H1 (cell line): ENCODE measurements around the gene NSA2. TPM values are rescaled to one million over a fixed set of nuclear protein-coding genes. Genes with fewer than 3 reads are reported as not detected.

ENCODE experiments used
- CTCF ChIA-PET: fragments of 300-600 bp; sonication (Branson Sonifier 250); formaldehyde crosslinking; loops from one replicate; lab custom pipeline; 2021; ENCODE audit not compliant: partially characterized antibody; lab: Charles Lee
- POLR2A ChIA-PET: fragments of 300-600 bp; sonication (Branson Sonifier 250); formaldehyde crosslinking; loops from one replicate; lab custom pipeline; 2021; ENCODE audit warnings: inconsistent platforms; ENCODE audit not compliant: partially characterized antibody; lab: Charles Lee
- DNase-seq, 2 experiments: peaks; one replicate each; pipeline versions ENCODE4 v3.0.0 to v3.0.0-alpha.2; 2010 to 2022; ENCODE audit warnings: low spot score in 2 of 2, low read depth in 1 of 2, mixed read lengths in 1 of 2
- FAIRE-seq: peaks from 2 replicates; lab custom pipeline; 2011; peaks lifted over from hg19 to GRCh38; lab: Jason Lieb, UNC
- H2AFZ ChIP-seq: 2 replicates; pipeline ENCODE4 v1.8.1; 2012; ENCODE audit warnings: low read length, inconsistent platforms
- H2AK5ac ChIP-seq: 2 replicates; pipeline ENCODE4 v1.6.1; 2013; ENCODE audit warnings: low read depth, low read length
- H2BK120ac ChIP-seq: replicated peaks from 2 replicates; pipeline ENCODE3; 2013; ENCODE audit warnings: low read depth, low read length, inconsistent platforms
- H2BK12ac ChIP-seq: 2 replicates; pipeline ENCODE4 v1.6.1; 2013; ENCODE audit warnings: low read depth, low read length
- H2BK15ac ChIP-seq: 2 replicates; pipeline ENCODE4 v1.6.1; 2013; ENCODE audit warnings: low read length
- H2BK20ac ChIP-seq: 2 replicates; pipeline ENCODE4 v1.6.1; 2013; ENCODE audit warnings: low read length
- H2BK5ac ChIP-seq: 2 replicates; pipeline ENCODE4 v1.6.1; 2013; ENCODE audit warnings: low read depth, low read length
- H3K14ac ChIP-seq: 2 replicates; pipeline ENCODE4 v1.6.1; 2013; ENCODE audit warnings: inconsistent platforms; ENCODE audit not compliant: insufficient read length
- H3K18ac ChIP-seq: 2 replicates; pipeline ENCODE4 v1.6.1; 2013; ENCODE audit warnings: low read length; ENCODE audit errors: extremely low read depth
- H3K23ac ChIP-seq: 2 replicates; pipeline ENCODE4 v1.6.1; 2013; ENCODE audit warnings: inconsistent platforms; ENCODE audit not compliant: insufficient read length
- H3K23me2 ChIP-seq: 2 replicates; pipeline ENCODE4 v1.6.1; 2013; ENCODE audit warnings: low read depth, low read length
- H3K27ac ChIP-seq: 2 replicates; pipeline ENCODE4 v1.6.1; 2011; ENCODE audit warnings: low read depth, low read length, inconsistent platforms
- H3K27me3 ChIP-seq, 4 experiments: replicated peaks in 1 of 4; 1 replicate in 1 of 4; 2 replicates in 3 of 4; pipeline versions ENCODE4 v1.6.1 to v1.8.1; 2011 to 2013; ENCODE audit warnings: low read length in 3 of 4, mild to moderate bottlenecking in 3 of 4, inconsistent platforms in 2 of 4, mixed read lengths in 2 of 4, moderate library complexity in 1 of 4; ENCODE audit not compliant: control insufficient read depth in 3 of 4, insufficient read depth in 3 of 4; ENCODE audit errors: extremely low read depth in 1 of 4
- H3K36me3 ChIP-seq, 4 experiments: 2 replicates each; pipeline versions ENCODE4 v1.6.1 to v1.8.1; 2011 to 2013; ENCODE audit warnings: mild to moderate bottlenecking in 4 of 4, low read length in 3 of 4, moderate library complexity in 2 of 4, control low read depth in 1 of 4, inconsistent platforms in 1 of 4; ENCODE audit not compliant: insufficient read depth in 4 of 4, control insufficient read depth in 2 of 4
- H3K4ac ChIP-seq: replicated peaks from 2 replicates; pipeline ENCODE3; 2013; ENCODE audit warnings: low read length, low read depth, mixed read lengths, inconsistent platforms; ENCODE audit not compliant: insufficient read length
- H3K4me1 ChIP-seq, 4 experiments: replicated peaks in 1 of 4; 1 replicate in 1 of 4; 2 replicates in 3 of 4; pipeline versions ENCODE4 v1.6.1 to v1.8.1; 2011 to 2013; ENCODE audit warnings: low read length in 3 of 4, inconsistent platforms in 2 of 4, mixed read lengths in 1 of 4; ENCODE audit not compliant: insufficient read depth in 4 of 4, control insufficient read depth in 3 of 4
- H3K4me2 ChIP-seq, 2 experiments: 2 replicates each; pipeline versions ENCODE4 v1.6.1 to v1.8.1; 2011 to 2013; ENCODE audit warnings: low read depth in 2 of 2, low read length in 2 of 2, control low read depth in 1 of 2, inconsistent platforms in 1 of 2, mild to moderate bottlenecking in 1 of 2; ENCODE audit not compliant: insufficient read depth in 1 of 2
- H3K4me3 ChIP-seq, 4 experiments: fragments of 200-600, 300-600 bp in 1 of 4; sonication (generic), shearing (Covaris generic), sonication (Bioruptor Twin) in 1 of 4; 2 replicates each; pipeline versions ENCODE4 v1.5.1 to v1.8.1; 2011 to 2016; ENCODE audit warnings: low read length in 4 of 4, low read depth in 3 of 4, control low read depth in 2 of 4, inconsistent platforms in 2 of 4, mild to moderate bottlenecking in 2 of 4, mixed read lengths in 1 of 4, moderate library complexity in 1 of 4; ENCODE audit not compliant: insufficient read depth in 2 of 4; ENCODE audit errors: extremely low read depth in 1 of 4
- H3K56ac ChIP-seq: replicated peaks from 2 replicates; pipeline ENCODE3; 2013; ENCODE audit warnings: low read depth, mild to moderate bottlenecking, mixed read lengths, low read length, inconsistent platforms; ENCODE audit not compliant: insufficient read length
- H3K79me1 ChIP-seq: 2 replicates; pipeline ENCODE4 v1.6.1; 2013; ENCODE audit warnings: low read depth, low read length, control low read depth
- H3K79me2 ChIP-seq, 2 experiments: 2 replicates each; pipeline versions ENCODE4 v1.6.1 to v1.8.1; 2012 to 2013; ENCODE audit warnings: low read length in 2 of 2, mild to moderate bottlenecking in 2 of 2, inconsistent platforms in 1 of 2; ENCODE audit not compliant: insufficient read depth in 2 of 2, control insufficient read depth in 1 of 2
- H3K9ac ChIP-seq, 4 experiments: replicated peaks in 1 of 4; 1 replicate in 1 of 4; 2 replicates in 3 of 4; pipeline versions ENCODE4 v1.6.1 to v1.8.1; 2011 to 2013; ENCODE audit warnings: low read depth in 3 of 4, low read length in 3 of 4, control low read depth in 2 of 4, mild to moderate bottlenecking in 2 of 4, moderate library complexity in 2 of 4, inconsistent platforms in 1 of 4; ENCODE audit errors: extremely low read depth in 1 of 4
- H3K9me3 ChIP-seq, 2 experiments: 2 replicates each; pipeline versions ENCODE4 v1.6.1 to v1.8.1; 2012 to 2013; ENCODE audit warnings: mild to moderate bottlenecking in 2 of 2, moderate library complexity in 2 of 2, control low read depth in 1 of 2, inconsistent platforms in 1 of 2, low read depth in 1 of 2, low read length in 1 of 2, mixed read lengths in 1 of 2; ENCODE audit not compliant: insufficient read depth in 2 of 2
- H4K20me1 ChIP-seq, 2 experiments: replicated peaks in 1 of 2; 2 replicates each; pipeline versions ENCODE3 to v1.8.1; 2011 to 2013; ENCODE audit warnings: inconsistent platforms in 2 of 2, low read length in 2 of 2, mild to moderate bottlenecking in 1 of 2; ENCODE audit not compliant: insufficient read depth in 2 of 2, control insufficient read depth in 1 of 2
- H4K5ac ChIP-seq: 2 replicates; pipeline ENCODE4 v1.6.1; 2013; ENCODE audit warnings: low read length, low read depth, mixed read lengths, inconsistent platforms; ENCODE audit not compliant: insufficient read length
- H4K8ac ChIP-seq: 2 replicates; pipeline ENCODE4 v1.8.0; 2013; ENCODE audit warnings: mild to moderate bottlenecking, moderate library complexity, low read length, inconsistent platforms; ENCODE audit not compliant: insufficient read depth; ENCODE audit errors: extremely low read depth
- H4K91ac ChIP-seq: replicated peaks from 2 replicates; pipeline ENCODE3; 2013; ENCODE audit warnings: low read length, mixed read lengths, inconsistent platforms; ENCODE audit not compliant: insufficient read length
- BACH1 ChIP-seq: IDR thresholded peaks from 2 replicates; pipeline ENCODE4 v1.6.1; 2012; ENCODE audit warnings: low read length, improper control_type of control experiment
- CBX5 ChIP-seq: fragments of 300-800, 300-1000 bp; sonication (generic); IDR thresholded peaks from 2 replicates; pipeline ENCODE4 v1.7.1; 2016; ENCODE audit warnings: antibody characterized with exemption, low read length, low read depth
- CHD2 ChIP-seq: IDR thresholded peaks from 2 replicates; pipeline ENCODE4 v1.6.1; 2012; ENCODE audit warnings: low read length, improper control_type of control experiment
- CTCF ChIP-seq, 3 experiments: IDR thresholded peaks; 1 replicate in 2 of 3; 2 replicates in 1 of 3; pipeline versions ENCODE4 v1.5.1 to v1.6.1; 2011; ENCODE audit warnings: low read length in 3 of 3, mild to moderate bottlenecking in 3 of 3, inconsistent platforms in 2 of 3, low read depth in 1 of 3, moderate library complexity in 1 of 3; ENCODE audit not compliant: insufficient read depth in 1 of 3; ENCODE audit errors: control extremely low read depth in 1 of 3
- GABPA ChIP-seq: IDR thresholded peaks from 2 replicates; pipeline ENCODE4 v1.6.1; 2011; ENCODE audit warnings: mild to moderate bottlenecking, low read length, moderate library complexity, borderline replicate concordance; ENCODE audit not compliant: insufficient read depth
- HDAC2 ChIP-seq, 2 experiments: fragments of 300-600 bp in 1 of 2; sonication (generic) in 1 of 2; IDR thresholded peaks; 2 replicates each; pipeline ENCODE4 v1.6.1; 2011 to 2012; ENCODE audit warnings: low read depth in 2 of 2, low read length in 2 of 2, mild to moderate bottlenecking in 2 of 2, moderate library complexity in 2 of 2, borderline replicate concordance in 1 of 2, inconsistent platforms in 1 of 2
- KDM1A ChIP-seq: fragments of 200-600, 300-600 bp; sonication (generic); IDR thresholded peaks from 2 replicates; pipeline ENCODE4 v1.7.1; 2016; ENCODE audit warnings: mild to moderate bottlenecking, low read length, borderline replicate concordance
- TCF12 ChIP-seq: IDR thresholded peaks from 2 replicates; pipeline ENCODE4 v1.6.1; 2011; ENCODE audit warnings: low read depth, mild to moderate bottlenecking, low read length
- WGBS, 2 experiments: shearing (Covaris generic) in 1 of 2; methylation state at CpG; one replicate each; pipeline versions ENCODE4 v1.1.6 to v1.1.7; 2013 to 2015; ENCODE audit warnings: low lambda C conversion rate in 2 of 2, mixed read lengths in 2 of 2, inconsistent platforms in 1 of 2, low coverage in 1 of 2, missing lambda C conversion rate in 1 of 2; ENCODE audit not compliant: insufficient replicate concordance in 2 of 2, insufficient coverage in 1 of 2, insufficient read length in 1 of 2; ENCODE audit errors: extremely low coverage in 1 of 2, missing lambda C conversion rate in 1 of 2; 5-methylcytosine and 5-hydroxymethylcytosine counted together
- polyA plus RNA-seq, 7 experiments: library from polyadenylated mRNA; depleted of rRNA in 3 of 7; stranded (reverse) in 5 of 7; unstranded in 2 of 7; fragments of >200 nt in 5 of 7; fragments of 200-250 nt in 2 of 7; gene quantifications; 1 replicate in 5 of 7; 2 replicates in 1 of 7; 4 replicates in 1 of 7; pipeline versions ENCODE4 v1.2.1 to v1.2.3, GENCODE V29; 2011 to 2013; ENCODE audit warnings: missing spikeins in 2 of 7, mixed read lengths in 2 of 7
- total RNA-seq: library from RNA; stranded (reverse); fragmentation: NEBNext Ultra II Directional; extraction: Animal tissue kit (Norgen Biotek cat#: 25700); gene quantifications from 2 replicates; pipeline ENCODE4 v1.2.1, GENCODE V29; 2021

NSA2 gene
- total and polyA plus RNA-seq, 2 of the 8 experiments (the other 6 are each of a cell fraction or from before 2014, with no cell fraction given) = 17.0 to 68.7 TPM

- Histone ChIP-seq H2AFZ (no peak overlapping the region), H3K9me3 (no peaks in the 10 kb centered on the region), H4K5ac (no peak overlapping the region), H3K14ac (no peak overlapping the region), H2BK12ac (no peak overlapping the region), H3K23ac (no peak overlapping the region), H3K4ac (no peak overlapping the region), H3K9ac (no peak overlapping the region), H3K36me3 (peaks cover 2 to 37% (median 17%) of the 10 kb centered on the region in 4 experiments; a peak in 6 of 8 replicates), H2BK5ac (no peak overlapping the region), H3K56ac (no peak overlapping the region), H2BK15ac (no peak overlapping the region), H2BK120ac (no peak overlapping the region), H3K18ac (no peak overlapping the region), H3K79me2 (peaks cover 7 to 34% of the 10 kb centered on the region in 2 experiments), H3K23me2 (no peaks in the 10 kb centered on the region; the same call in 1 of the 2 replicates), H2BK20ac (no peak overlapping the region), H3K27me3 (no peaks in the 10 kb centered on the region), H3K27ac (no peak overlapping the region), H2AK5ac (no peak overlapping the region), H3K4me2 (no peak overlapping the region), H3K4me3 (no peak overlapping the region), H4K8ac (no peak overlapping the region), H4K91ac (no peak overlapping the region), H3K4me1 (peaks cover 0 to 4% (median 0%) of the 10 kb centered on the region in 4 experiments; a peak in 1 of 7 replicates), H4K20me1 (no peaks in the 10 kb centered on the region), H3K79me1 (peaks cover 1% of the 10 kb centered on the region; the same call in 1 of the 2 replicates)
- 94% methylated on average over 2 of the region's 2 CpGs; no CpG with 5 or more reads in 1 of the 2 experiments for WGBS, 2 experiments
- DNase-seq = no peak
- ChIA-PET POLR2A (interaction anchor here (1.1 kb wide), 1 partner anchor 9 kb away, joined by 3 read pairs; no protein-coding TSS in a partner anchor), CTCF (interaction anchor here (0.5 to 1.7 kb wide), 2 partner anchors 124 to 140 kb away, joined by 3 to 5 read pairs; no protein-coding TSS in a partner anchor)
- no peak for TF ChIP-seq KDM1A
- TF ChIP-seq TCF12 = no peak
- no peak for TF ChIP-seq BACH1
- TF ChIP-seq CHD2 = no peak
- TF ChIP-seq GABPA = no peak
- TF ChIP-seq CBX5 = no peak
- TF ChIP-seq HDAC2 (IDR thresholded peaks at IDR 0.05; ENCODE audit: borderline replicate concordance in 1 of 2, low read depth in 2 of 2, low read length in 2 of 2) = no peak
- no peak for TF ChIP-seq CTCF (IDR thresholded peaks at IDR 0.05; ENCODE audit: control extremely low read depth in 1 of 3, insufficient read depth in 1 of 3, low read depth in 1 of 3, low read length in 3 of 3)
- no peak for FAIRE-seq
These were observed 4.5 kb upstream of the NSA2 start for GRCh38 chr5:74762599-74762998.
